ENCODE results near the gene GALNT13.
"Not testable (repeated sequence)": the region's sequence is repeated elsewhere in the genome, so short reads cannot be mapped to it uniquely, and the experiment has no call there.

GALNT13 gene

GRCh38 chr2:154437104-154437503 is 565.4 kb downstream of the GALNT13 start:
- no peak for DNase-seq

- DNase-seq, result no peak
Observed at GRCh38 chr2:154439156-154439555, 567.4 kb downstream of the GALNT13 start.

GRCh38 chr2:154443919-154444318 is 572.2 kb downstream of the GALNT13 start:
- no peak for DNase-seq

- DNase-seq, result no peak
Observed at GRCh38 chr2:154446324-154446723, 574.6 kb downstream of the GALNT13 start.

GRCh38 chr2:154447727-154448418 is 576.2 kb downstream of the GALNT13 start:
- no peak for DNase-seq

GRCh38 chr2:154449951-154450658 is 578.4 kb downstream of the GALNT13 start:
- DNase-seq, result no peak

DNA sequence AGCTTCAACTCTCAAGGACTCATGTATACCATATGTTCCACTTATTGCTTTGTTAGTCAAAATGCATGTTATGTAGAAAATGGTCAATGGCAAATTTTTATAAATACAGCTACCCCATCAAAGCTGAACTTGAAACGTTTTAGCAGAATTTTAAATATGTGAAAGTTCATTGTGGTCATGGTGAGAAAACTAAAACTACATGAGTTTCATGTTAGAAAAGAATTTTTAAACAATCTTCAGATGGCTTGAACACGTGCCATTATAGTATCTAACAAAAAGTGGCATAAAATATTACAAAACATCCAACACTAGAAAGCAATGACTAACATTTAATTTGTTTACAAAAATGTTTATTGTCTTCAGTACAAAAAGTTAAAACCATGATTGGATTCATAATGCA is 580.7 kb downstream of the GALNT13 start:
- no peak for DNase-seq

- DNase-seq, result no peak
Observed at GRCh38 chr2:154452906-154453493, 581.3 kb downstream of the GALNT13 start.

DNA sequence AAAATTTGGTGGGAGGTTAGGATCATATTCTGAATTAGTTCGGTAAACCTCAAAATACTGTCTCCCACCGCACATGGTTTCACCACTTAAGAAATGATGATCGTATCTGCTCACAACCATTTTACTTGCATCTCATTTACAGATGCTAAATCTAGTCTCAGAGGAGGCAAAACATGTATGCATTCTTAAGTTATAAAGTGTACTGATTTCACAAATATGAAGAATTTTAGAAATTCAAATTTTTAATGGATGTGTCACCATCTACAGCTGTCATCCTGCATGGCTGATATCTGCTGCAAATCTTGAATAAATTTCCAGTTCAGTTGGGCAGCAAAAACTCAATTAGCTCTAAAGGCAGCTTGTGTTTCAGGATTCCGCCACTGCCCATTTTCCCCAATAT is 583.4 kb downstream of the GALNT13 start:
- no peak for DNase-seq

DNA sequence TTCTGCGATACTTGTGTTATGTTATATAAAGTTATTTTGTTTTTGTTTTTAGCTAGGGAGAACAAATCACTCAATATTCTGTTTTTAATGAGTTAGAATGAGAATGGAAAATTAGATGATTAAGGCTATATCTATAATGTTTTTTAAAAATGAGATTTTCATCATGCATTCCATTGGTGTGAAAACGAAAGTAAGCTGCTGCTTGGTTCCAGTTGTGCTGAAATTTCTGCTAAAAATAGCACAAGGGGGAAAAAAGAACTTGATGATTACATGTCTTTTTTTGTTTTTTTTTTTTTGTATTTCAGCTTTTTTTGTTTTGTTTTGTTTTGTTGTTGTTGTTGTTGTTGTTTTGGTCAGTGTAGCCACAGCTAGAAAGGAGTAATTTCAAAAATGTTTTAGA is 584.1 kb downstream of the GALNT13 start:
- no peak for DNase-seq

DNA sequence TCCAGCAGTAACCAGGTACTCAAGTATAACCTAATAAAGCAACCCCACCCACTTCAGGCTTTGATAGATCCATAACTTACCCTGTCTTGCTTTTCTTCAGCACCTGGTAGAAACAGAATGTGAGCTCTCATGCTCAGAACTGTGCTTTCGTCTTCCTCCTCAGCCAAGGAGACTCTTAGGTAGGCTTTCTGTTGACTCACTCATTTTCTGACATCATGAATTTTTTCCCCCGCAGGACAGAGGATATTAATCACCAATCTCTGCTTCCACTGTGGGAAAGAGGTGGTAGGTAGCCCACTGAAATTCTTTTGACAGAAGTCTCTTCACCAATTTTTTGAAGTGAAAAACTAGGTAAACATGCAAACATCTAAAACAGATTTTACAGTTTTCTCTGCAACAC is 585.6 kb downstream of the GALNT13 start:
- no peak for DNase-seq

- DNase-seq, result no peak
Observed at GRCh38 chr2:154459286-154459685, 587.6 kb downstream of the GALNT13 start.

GRCh38 chr2:154462634-154463033 is 590.9 kb downstream of the GALNT13 start:
- no peak for DNase-seq

GRCh38 chr2:154466226-154466625 is 594.5 kb downstream of the GALNT13 start:
- DNase-seq, result no peak

DNA sequence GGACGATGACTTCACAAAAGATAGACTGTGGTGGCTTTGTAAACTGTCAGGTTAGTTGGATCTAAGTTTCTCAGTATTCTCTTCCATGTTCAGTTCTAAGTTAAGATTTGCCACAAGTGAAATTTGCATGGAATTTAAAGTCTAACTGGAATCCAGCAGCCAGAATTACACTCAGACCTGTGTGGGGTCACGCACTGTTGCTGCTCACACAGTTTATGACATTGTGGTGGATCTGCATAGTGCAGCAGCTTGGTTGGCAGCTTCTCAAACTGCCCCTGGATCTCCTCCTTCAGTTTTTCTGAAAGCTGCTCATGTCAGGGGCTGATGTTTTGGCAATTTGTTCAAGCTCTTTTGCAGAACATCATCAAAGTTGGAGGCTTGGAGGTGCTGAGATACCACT is 598.7 kb downstream of the GALNT13 start:
- DNase-seq, result no peak

GRCh38 chr2:154471492-154471891 is 599.8 kb downstream of the GALNT13 start:
- DNase-seq, result not testable (repeated sequence)

- no peak for DNase-seq
Observed at GRCh38 chr2:154477319-154477718, 605.6 kb downstream of the GALNT13 start.

DNA sequence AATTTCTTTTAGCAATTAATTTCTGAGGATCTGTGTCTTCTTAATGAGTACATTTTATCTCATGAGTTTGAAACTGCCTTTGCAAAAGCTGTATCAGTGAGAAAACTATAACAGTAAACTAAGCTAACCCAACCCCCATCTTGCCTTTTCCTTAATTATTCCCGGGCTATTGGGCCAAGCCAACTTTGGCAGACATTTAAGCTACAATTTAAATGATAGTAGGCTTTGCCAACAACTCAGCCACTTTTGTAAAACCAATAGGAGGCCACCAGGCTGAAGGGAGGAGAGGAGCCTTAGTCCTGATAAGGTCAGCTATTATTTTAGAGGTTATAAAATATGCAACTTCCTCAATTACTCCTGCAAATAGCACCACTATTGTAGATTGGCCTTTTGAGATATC is 608.8 kb downstream of the GALNT13 start:
- DNase-seq, result no peak

- no peak for DNase-seq
Observed at GRCh38 chr2:154481336-154481735, 609.6 kb downstream of the GALNT13 start.

DNA sequence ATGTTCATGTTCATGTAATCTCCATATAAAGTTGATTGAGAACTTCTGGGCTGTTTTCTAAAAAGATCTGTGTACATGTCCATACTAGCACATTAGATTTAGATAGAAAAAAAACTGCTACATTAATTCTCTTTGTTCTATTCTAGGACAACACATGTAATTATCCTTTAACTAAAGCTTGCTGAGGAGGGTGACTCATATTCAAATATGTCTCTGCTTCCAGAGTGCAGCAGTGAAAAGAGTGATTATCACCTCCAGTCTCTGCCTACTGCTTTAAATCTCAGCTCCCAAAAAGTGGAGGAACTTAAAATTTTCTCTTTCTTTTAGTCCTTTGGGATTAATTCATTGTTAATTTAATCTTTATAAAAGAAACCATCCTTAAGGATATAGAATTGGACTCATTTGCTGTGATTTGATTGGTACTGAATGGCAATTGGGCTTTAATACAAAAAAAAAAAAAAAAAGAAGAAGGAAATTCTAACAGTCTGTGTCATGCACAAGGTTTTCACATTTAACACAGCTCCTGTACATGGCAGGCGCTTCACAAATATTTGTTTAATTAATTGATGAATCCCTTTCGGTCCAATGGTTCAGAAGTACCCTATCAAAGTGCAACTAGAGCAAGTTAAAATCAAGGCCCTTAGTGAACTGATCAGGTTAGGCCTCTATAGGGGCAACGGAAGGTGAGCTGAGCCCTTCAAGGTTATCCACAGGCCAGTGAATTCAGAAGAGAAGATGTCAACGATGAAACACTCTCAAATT is 612.8 kb downstream of the GALNT13 start:
- DNase-seq, result no peak

DNA sequence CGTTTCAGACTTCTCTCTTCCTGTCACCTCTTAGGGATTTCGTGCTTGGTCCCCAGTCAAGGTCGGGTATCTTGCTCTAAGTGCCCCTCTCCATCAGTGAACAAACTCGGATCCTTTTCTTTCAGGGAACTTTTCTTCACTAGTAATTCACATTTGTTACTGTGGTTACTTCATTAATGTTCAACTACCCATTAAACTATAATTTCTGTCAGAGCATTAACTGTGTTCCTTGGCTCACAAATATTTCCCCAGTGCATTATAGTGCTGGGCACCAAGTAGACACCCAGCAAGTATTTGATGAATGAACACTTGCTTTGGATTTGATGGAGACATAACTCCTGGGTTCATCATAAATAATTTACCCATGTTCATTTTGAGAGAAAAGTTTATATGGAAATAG is 617.1 kb downstream of the GALNT13 start:
- no peak for DNase-seq

DNA sequence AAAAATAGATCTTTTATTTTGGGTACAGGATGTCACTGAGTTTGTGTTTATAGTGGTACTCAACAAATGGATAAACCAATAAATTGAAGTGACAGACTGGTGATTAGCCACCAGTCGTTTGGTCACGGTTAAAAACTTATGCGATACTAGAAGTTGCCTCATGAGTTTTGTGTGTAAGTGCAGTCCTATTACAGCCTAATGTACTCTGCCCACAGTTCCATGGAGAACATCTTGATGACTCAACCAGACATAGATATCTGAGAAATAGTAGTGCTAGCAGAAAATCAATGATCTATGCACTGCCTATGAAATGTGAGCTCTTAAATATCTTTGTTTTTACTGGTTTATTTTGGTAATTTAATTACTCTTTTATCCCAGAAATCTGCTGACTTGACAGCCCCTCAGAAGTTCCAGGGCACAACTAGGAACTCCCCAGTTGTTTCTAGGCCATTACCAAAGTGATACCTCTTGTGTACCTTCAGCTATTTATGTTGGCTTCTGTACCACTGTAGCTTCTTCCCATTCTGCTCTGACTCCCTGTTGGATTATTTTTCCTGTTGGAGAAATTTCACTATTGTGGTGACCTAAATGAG is 617.6 kb downstream of the GALNT13 start:
- DNase-seq, result no peak

- DNase-seq, result no peak
Observed at GRCh38 chr2:154490530-154490929, 618.8 kb downstream of the GALNT13 start.
